HG03135 (cell line): ENCODE measurements around the gene KIF5C.
A peak's percentile ranks its signal among the peaks of the same experiment; 100 is the strongest.

Source experiments
- ATAC-seq: cut with Tn5 transposase; IDR thresholded peaks from one replicate; pipeline ENCODE4 v1.9.1; 2021; ENCODE audit warnings: mild to moderate bottlenecking, moderate library complexity; ENCODE audit not compliant: unreplicated experiment

The KIF5C gene

GRCh38 chr2:149009576-149010461, 134.8 kb downstream of the KIF5C start:
- no peak for ATAC-seq

GRCh38 chr2:149012545-149012944, 137.5 kb downstream of the KIF5C start:
- ATAC-seq = no peak

GRCh38 chr2:149015501-149015900, 140.5 kb downstream of the KIF5C start:
- no peak for ATAC-seq

- no peak for ATAC-seq
Observed at GRCh38 chr2:149015926-149016563, 141.0 kb downstream of the KIF5C start.

GRCh38 chr2:149017116-149017985, 142.3 kb downstream of the KIF5C start:
- peak; percentile 31 for ATAC-seq

- ATAC-seq = no peak
Observed at GRCh38 chr2:149018981-149019380, 144.0 kb downstream of the KIF5C start.

GRCh38 chr2:149019768-149020167, 144.7 kb downstream of the KIF5C start:
- ATAC-seq = no peak

GRCh38 chr2:149020432-149020851, 145.4 kb downstream of the KIF5C start:
- ATAC-seq = peak; percentile 18

- peak; percentile 70 for ATAC-seq
Observed at GRCh38 chr2:149021271-149021719, 146.3 kb downstream of the KIF5C start.

GRCh38 chr2:149021761-149022160, 146.7 kb downstream of the KIF5C start:
- ATAC-seq = peak; percentile 67

GRCh38 chr2:149023091-149023490, 148.1 kb downstream of the KIF5C start:
- ATAC-seq = no peak

GRCh38 chr2:149027590-149028250, 152.7 kb downstream of the KIF5C start:
- ATAC-seq = no peak

GRCh38 chr2:149028377-149028776, 153.3 kb downstream of the KIF5C start:
- no peak for ATAC-seq

GRCh38 chr2:149028891-149029290, 153.9 kb downstream of the KIF5C start:
- no peak for ATAC-seq

GRCh38 chr2:149029307-149029965, 154.4 kb downstream of the KIF5C start:
- ATAC-seq = no peak

- no peak for ATAC-seq
Observed at GRCh38 chr2:149031396-149031795, 156.4 kb downstream of the KIF5C start.

- ATAC-seq = no peak
Observed at GRCh38 chr2:149033716-149034115, 158.7 kb downstream of the KIF5C start.

GRCh38 chr2:149034406-149034805, 159.4 kb downstream of the KIF5C start:
- no peak for ATAC-seq

GRCh38 chr2:149036507-149037293, 161.7 kb downstream of the KIF5C start:
- no peak for ATAC-seq
